ENCODE results near the gene PRKACA.

DNA sequence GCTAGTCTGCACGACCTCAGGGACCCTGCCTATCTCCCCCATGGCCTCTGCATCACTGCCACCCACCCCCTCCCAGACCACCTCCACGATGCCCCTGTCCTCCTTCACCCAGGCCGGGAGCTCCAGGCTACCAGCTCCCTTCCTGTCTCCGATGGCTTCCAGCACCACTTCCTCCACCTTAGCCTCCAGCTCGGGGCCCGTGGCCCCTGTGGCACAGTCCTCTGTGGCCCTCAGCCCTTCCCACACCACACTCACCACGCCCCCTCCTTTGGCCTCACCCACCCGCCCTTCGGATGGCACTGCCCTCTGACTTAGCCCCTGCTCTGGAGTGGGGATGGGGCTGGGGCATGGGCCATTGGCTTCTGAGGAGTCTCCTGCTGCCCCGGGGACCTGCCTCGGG lies 62.8 kb downstream of the PRKACA start:
- TF ChIP-seq ELF4 (IDR thresholded peaks at IDR 0.05) (no peak), ARNT (IDR thresholded peaks at IDR 0.05) (no peak), PKNOX1 (IDR thresholded peaks at IDR 0.05) (no peak)
